ENCODE data around the gene UNC5A.

The UNC5A gene

DNA sequence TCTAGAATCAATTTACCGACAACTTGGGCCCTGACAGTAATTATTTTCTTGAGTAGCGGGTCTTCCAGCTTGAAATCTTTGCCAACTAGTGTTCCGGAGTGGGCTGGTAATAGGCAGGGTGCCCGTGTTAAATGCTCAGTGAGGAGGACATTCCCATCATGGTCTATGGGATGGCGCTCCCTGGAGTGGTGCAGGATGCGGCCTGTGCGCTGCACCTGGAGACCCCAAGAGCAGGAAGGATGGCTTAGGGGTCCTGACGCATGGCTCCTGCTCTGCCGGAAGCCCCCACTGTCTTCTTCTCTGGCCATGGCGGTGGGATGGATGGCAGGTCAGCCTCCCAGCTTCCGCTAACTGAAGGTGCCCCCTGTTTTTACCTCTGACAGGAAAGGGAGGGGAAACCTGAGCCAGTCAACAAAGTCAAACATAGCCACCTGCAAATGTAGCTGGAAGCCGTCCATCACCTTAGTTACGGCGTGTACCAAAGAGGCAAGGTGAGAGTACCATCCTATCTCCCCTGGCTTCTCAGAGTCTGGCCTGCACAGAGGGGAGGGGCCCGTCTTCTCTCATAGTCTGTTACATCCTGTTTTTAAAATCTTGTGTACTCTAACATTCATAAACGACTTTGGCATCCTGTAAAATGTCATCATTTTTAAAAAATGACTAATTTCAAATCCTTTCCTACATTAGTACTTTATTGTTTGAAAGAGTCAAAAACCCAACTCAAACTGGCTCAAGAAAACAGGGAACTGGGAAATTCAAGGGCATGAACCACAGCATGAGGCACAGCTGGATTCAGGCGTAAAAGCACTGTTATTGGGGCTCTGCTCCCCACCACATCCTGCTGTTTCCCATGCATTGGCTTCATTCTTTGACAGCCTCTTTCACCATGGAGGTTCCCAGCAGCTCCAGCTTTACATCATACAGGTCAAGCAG is 28.5 kb upstream of the UNC5A start:
- no peak for DNase-seq

DNA sequence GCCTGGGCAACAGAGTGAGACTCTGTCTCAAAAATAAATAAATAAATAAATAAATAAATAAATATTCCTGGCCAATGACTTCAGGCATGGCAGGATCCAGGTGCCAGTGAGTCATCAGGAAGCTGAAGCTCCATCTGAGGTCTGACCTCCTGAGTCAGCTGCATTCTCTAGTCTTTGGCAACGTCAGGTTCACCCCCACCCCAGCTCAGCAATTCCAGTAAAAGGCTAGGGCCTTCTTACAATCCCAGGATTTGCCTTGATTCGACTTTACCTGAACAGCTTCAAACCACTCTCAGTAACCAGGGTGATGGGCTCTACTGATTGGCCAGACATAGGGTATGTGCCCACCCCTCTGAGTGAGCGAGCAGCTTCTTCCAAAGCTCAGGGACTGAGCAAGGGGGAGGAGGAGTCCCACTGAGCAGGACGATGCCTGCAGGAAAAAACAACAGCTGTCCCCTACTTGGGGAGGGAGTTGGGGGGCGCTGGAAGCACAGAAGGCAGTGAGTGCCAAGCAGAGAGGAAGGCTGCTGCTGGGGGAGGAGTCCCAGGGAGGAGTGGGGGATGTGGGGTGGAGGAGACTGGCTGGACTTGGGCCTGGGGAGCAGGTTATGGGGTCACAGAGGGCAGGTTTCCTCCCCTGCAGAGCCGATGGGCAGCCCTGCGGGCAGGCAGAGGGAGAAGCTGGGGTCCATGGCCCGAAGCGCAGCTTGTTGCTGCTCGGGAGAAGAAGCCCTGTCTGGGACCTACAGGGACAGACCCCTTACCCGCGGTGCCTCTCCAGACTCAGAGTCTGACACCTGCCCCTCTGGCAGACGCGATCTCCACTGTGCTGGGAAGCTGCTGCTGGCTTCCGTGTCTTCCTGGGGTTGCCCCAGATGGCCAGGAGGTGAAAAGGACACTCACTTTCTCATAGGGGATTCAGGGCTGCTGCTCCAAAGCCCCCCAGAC is 25.9 kb upstream of the UNC5A start:
- DNase-seq: no peak

DNA sequence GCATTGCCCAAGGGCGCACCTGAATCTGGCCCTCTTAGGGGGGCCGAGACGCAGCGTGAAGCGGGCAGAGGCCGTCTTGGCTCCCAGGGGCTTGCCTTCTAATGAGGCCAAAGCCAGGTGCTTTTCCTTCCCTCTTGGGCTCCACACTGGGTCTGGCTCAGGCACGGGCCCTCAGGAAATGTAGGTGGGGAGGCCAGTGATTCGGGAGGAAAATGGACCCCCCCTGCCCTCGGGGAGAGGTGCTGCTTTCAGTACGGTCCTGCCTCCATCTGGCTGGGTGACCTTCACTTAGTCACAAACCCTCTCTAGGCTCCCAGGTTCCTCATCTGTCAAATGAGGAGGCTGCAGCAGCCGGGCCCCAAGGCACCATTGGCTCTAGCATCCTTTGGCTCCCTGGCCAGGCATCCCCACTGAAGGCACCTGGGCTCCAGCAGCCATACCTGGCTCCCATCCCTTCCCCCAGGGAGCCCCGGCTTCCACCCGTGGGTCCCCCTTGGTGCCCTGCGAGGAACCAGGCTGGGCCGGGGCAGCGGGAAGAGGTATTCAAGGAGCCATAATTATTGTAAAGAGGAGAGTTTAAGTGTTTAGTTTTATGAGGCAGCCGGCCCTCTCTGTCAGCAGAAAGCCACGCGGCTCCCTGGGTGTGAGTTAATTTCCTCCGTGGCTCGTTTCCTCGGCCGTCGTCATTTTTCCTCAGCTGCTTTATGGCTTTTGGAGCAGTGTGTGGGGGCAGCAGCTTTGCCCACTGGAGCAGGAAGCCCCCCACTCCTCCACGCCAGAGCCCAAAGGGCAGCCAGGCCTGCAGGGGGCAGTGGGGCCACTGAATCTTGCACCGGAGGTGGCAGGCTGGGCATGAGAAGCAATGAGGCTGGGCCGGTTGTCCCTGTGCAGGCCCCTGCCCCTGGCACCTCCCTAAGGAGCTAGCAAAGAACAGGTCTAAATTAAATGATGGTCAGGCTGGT is 24.9 kb upstream of the UNC5A start:
- no peak for DNase-seq

DNA sequence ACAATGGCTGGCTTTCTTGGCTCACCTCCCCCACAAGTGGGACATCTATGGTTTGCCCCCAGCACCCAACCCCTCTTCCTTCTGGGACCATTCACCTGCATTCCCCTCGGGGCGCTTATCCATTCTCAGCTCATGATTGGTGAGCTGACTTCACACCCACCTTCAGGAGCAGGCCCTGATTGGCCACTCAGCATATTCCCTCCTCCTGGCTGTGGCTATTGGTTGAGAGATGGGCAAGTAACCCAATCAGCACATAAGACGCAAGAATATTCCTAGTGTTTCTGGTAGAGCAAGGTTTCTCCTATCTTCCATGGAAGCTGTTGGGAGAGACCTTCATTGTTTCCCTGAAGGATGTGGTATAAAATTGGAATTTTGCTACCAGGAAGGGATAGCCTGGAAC is 22.7 kb upstream of the UNC5A start:
- DNase-seq: no peak

DNA sequence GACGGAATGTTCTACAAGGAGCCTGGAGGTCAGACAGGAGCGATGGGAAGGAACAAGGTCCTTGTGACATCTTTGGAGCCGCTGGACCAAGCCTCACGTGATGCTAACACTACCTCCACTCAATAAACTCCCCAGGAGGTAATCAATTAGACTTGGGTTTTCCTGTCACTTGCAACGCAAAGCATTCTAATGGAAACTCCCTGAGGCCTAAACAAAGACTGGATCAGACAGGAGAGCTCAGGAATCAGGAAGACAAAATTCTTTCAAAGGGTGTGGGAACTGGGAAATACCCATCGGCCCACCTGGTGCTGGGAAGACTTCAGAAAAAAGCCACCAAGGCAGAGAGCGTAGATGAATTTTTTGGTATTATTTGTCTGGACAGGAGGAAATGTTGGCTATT is 22.3 kb upstream of the UNC5A start:
- DNase-seq: no peak

DNA sequence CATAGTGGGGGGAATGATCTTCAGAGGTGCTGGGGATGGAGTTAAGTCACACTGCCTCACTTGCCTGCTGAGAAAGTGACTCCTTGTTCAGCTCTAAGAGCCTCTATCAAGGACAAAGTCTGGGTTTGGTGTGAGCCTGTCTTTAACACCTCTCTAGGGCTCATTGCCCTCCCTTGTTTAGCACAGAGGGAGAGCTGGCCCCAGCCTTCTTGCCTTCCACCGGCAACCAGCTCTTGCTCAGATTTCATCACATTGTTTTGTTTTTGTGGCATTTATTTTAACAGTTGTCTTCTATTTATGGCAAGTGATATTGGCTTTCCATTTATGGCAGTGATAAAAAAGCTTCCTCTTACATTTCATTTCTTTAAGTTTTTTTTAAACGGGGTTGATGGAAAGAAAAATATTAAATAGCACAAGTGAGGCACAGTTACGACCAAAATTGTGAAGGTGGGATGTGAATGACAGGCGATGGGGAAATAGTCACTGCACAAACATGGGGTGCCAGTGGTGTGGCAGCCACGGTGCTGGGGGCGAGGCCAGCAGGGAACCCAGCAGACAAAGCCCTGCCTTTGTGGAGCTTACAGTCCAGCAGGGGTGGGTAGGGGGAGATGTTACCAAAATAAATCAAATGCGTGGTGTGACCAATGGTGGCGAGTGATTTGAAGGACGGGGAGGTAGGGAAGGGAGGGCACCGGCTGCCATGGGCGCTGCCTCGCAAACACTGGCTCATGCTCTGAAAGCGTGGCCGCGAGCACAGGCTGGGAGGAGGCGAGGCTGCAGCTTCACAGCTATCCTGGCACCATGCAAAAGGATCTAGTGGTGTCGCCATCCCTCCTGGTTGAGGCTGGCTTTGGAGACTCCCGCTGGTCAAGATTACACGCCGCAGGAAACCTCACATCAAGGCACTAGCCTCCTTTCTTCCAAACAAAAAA is 21.2 kb upstream of the UNC5A start:
- no peak for DNase-seq

DNA sequence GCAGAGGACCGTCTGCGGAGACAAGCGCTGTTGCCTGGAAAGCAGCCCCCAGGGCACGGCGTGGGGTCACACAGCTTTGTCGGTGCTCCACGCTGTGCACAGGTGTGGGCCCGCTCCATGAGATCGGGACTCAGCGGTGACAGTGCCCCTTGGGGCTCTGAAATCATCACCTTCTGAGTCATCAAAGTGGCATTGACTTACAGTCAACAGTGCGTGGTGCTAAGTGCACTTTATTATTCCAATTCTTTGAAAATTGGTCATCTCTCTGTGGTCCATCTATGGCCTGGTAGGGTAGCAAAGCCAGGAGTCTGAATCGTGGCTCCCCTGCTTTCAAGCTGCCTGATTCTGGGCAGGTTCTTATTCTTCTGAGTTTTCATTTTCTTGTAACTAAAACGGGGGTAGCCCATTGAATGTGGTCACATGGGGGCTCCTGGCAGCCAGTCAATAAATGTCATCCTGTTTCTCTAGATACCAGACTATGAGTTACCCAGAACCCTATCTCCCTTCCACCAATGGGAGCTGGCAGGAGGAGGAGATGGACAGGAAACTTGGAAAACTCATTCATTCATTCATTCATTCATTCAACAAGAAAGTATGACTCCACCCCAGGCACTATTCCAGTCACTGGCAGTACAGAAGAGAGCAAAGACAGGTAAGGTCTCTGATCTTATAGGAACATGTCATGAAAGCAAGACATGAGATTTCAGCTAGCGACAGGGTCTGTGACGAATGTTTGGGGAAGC is 20.3 kb upstream of the UNC5A start:
- DNase-seq: no peak

DNA sequence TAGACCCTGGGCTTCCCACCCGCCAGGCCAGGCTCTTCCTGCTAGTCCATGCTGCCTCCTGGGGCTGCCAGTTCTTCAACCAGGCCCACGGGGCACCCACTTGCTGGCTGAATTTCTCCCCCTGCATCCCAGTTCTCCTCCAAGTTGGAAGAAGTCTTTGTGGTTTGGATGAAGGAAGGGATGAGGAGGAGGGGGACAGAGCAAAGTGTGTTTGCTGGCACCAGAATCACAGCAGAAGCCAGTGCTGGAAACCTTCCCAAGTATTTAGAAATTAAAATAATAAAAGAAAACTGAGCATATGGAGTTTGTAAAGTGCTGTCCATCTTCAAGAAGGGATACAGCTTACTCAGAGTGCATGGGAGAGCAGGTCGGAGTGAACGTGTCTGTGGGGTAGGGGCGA is 19.4 kb upstream of the UNC5A start:
- no peak for DNase-seq

DNA sequence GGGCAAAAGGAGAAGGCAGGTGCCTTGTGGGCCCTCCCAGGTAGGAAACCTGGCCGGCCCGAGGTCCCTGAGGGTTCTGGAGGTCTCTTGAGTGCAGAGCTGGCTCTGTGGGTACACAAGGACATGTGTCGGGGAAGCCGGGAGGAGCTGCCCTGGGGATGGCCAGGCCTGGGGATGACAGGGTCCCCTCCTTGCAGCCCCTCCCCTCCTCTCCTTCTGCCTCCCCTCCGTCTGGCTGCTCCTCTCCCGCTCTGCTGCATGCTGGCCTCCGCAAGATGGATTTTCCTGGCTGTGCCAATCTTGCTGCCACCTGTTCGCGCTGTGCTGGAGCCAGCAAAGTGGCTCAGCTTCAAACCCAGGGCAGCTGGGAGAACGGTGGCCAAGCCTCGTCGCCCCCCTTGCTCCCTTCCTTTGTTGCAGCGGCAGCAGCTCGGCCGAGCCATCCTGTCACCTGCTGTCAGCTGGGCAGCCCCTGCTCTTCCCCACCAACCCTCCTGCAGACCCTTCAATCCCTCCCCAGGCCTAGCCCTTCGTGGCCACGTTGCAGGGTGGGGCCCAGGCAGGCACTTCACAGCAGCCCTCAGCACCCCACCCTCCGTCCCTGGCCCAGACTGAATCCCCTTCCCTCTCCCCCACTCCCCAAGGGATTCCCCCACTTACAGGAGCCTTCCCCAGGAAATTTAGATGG is 17.6 kb upstream of the UNC5A start:
- DNase-seq: no peak

DNA sequence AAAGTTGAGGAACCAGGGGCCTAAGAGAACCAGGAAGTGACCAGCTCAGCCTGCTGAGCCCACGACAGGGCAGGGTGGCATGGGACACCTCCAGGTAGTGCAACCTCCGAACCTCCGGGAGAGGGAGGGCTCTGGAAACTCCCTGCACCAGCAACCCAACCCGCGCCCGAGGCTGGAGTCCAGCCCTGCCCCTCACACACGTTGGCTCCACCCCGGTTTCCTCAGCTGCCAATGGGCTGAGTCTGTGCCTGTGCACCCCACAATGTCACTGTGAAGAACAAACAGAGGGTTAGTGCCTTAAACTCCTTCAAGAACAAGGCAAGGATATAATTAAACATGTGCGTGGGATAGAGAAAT is 17.0 kb upstream of the UNC5A start:
- no peak for DNase-seq

DNA sequence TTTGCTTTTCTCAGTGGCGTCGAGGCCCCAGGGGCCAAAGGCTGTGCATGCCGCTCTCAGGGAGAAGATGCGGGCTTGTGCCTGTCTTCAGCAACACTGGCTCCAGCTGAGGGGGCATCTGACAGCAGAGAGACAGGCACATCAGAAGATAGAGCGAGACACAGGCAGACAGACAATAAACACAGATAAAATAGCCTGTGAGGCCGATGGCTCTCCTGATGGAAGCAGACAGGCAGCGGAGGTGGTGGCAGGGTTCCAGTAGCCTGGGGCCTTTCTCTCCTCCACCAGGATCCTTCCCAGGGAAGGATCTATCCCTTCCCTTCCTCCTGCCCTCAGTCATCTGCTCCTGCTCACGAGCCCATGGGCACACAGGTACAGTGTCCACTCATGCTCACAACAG is 16.6 kb upstream of the UNC5A start:
- DNase-seq: no peak

DNA sequence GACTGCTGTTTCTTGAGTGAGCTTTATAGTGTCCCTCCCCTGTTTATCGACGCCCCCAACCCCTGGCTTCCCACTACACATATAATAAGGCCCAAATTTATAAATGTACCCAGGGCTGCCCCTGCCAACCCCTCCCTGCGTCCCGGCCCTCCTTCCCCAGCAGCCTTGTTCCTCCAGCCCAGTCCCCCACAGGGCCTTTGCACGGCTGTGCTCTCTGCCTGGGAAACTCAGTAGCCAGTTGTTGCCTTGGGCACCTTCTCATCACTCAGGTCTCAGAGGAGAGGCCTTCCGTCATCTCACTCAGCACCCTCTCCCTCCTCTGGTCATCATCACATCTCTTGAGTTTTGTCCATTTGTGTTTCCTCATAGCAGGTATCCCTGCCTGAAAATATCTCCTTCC is 15.8 kb upstream of the UNC5A start:
- no peak for DNase-seq

DNA sequence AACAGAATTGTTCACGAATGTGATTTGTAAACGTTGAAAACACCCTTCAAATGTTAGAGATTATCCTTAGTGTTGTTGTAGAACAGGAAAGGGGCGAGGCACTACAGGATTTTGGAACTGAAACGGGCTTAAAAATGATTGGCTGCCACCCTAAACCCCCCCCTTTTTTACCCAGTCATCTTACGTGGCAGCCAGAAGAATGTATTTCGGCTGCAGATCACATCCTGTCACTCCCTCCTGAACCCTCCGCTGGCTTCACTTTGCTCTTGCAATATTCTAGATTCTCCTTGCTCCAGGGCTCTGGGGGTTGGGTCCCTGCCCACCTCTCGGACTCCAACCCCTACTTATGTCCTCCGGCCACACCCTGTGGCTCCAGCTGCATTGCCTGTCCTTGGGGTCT is 13.9 kb upstream of the UNC5A start:
- no peak for DNase-seq

DNA sequence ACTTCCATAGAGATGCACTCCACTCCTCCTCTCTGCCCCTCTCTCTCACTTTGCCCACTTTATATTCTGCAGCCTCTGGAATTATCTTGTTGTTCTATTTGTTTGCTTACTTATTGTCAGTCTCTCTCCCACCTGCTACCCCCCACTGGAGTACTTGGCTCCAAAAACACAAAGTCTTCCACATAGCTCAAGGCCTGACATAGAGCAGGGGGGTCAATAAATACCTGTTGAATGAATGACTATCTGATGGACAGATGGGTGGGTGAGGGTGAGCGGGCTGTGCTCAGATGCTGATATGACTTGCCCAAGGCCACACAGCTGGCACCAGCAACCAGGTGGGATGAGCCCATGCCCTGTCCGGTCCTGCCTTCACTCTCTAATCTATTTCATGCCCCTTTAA is 13.4 kb upstream of the UNC5A start:
- DNase-seq: no peak

DNA sequence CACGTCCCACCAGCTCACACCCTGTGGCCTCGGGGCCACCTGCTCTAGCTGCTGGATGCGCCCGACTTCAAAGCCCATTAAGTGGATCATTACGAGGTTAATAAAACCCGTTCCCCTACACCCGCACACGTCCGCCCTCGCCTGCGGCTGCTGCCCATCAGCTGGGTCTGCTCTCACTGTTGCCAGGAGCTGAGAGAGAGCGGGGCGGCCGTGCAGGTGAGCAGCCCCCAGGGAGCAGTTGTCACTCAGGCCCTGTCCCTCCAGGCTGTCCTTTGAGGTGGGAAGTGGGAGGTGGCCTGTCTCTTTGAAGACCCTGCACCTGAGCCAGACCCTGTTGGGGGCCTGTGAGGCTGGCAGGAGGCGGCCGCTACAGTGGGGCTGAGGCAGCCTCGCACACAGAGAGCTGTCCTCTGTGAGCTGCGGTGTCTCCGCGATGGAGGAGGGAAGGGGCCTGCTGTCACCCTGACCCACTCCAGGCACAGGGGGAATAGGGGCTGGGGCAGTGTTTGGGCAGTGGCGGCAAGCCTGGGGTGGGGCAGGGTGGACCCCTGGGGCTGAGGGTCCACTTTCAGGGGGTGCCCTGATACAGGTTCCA is 12.8 kb upstream of the UNC5A start:
- DNase-seq: no peak

DNA sequence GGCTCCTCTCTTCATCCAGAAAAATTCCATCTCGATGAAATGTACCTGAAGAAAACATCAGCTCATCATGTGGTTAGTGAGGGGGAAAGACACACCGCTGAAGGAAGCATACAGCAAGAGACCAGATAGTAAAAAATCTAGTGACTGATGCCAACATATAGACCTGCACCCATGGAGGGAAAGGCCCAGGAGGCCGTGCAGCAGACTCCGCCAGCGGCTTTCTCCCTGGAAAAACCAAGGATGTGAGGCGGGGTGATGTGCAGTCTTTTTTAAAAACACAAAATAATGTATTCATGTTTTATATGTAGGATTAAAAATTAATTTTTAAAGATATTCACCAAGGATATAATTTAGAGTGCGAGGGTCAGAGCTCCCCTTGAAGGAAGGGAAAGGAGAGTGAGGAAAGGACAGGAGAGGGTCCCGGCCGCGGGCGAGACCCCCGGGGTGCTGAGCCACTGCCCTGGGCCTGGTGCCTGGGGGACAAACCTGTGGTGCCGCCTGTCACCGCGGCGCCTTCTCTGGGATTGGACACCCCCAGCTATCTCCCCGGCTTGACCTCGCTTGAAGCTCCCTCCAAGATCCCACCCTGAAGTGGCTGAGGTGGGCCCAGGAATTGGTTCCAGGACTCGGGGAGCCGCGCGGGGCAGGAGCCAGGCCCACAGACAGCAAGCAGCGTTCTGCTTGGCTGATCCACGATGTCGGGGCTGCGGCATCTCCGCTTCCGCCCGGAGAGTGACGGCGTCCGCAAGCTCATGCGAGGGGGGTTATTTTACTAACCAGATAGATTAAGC is 12.1 kb upstream of the UNC5A start:
- DNase-seq: no peak

DNA sequence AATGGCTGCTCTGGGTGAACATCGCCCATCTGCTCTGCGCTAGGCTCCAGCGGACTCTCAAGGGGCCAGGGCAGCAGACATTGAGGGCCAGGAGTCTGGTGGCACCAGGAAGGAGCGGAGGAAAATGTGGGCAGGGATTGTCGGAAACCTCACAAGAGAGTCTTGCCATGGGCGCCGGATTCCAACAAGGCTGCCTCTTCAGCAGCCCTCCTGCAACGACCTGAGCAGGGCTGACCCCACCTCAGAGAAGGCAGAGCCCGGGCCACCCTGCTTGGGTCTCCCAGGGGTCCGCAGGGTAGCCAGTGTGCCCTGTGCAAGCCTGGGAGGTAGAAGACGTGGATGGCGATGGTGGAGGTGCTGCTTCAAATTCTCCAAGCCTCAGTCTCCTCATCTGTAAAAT is 11.4 kb upstream of the UNC5A start:
- no peak for DNase-seq

DNA sequence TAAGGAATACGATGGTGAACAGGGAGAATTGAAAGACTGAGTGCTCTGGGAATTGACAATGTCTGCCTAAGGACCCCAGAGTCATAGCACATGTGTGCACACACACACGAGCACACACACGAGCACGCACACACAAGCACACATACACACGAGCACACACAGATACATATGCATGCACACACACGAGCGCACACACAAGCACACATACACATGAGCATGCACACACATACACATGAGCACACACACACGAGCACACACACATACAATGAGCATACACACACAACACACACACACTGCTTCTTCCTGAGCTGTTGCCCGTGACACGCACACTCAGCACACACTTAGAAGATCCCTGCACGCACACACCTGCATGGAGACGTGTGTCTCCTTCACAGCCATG is 10.9 kb upstream of the UNC5A start:
- DNase-seq: no peak

DNA sequence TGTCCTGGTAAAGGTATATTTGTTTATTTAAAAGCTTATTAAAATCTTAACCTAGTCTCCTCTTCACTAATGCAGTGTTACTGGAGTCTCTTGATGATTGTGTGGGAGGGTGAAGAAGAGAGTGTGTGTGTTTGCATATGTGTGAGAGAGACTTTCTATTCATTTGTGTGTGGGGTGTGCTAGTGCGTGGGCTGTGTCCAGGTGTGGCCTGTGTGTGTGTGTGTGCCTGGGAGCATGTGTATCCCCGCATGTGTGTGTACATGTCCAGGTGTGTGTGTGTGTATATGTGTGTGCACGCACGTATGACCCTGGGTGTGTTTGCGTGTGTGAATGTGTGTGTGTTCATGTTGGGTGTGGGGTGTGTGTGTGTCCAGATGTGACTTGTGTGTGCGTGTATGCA is 10.3 kb upstream of the UNC5A start:
- DNase-seq: no peak
